ENCODE data around the gene COQ3.

DNA sequence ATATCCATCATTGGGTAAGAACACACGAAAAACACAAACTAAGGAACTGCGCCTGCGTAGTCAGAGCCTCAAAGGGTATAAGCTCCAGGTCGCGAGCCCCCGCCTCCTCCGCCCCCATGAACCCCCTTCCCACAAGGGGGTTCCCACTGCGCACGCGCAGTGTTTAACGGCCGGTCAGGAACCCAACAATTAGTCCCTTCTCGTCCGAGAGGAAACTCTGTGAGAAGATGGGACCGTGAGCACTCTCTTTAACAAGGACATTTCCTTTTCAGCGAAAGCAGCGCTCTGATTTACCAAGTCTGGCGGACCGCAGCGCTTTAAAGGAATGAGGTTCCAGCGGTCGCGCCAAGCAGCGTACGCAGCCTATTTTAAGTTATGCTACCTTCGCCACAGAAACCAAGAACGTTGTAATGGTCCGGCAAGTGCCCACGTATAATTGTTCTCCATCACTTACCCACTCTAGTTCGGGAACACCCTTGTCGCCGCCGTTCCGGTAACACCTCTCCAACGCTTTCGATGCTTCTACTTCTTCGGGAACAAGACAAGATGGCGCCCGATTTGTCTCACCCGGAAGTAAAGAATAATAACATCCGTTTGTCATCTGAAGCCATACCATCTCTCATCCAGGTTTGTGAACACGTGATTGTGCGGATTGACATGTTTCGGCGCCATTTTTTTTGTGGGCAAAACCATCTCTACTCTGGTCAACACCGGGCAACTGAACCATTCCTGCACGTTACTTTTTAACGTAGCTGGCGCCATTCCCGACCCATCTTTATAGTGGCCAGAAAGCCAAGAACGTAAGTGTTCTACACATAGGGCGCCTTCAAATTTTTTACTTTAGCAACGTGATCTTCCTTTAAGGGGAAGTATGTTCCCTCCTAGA lies 31.0 kb upstream of the COQ3 start, which contains the start of gene PNISR:
- TF ChIP-seq EP300 (IDR thresholded peaks at IDR 0.05): no peak
- TF ChIP-seq, protein P1, sequence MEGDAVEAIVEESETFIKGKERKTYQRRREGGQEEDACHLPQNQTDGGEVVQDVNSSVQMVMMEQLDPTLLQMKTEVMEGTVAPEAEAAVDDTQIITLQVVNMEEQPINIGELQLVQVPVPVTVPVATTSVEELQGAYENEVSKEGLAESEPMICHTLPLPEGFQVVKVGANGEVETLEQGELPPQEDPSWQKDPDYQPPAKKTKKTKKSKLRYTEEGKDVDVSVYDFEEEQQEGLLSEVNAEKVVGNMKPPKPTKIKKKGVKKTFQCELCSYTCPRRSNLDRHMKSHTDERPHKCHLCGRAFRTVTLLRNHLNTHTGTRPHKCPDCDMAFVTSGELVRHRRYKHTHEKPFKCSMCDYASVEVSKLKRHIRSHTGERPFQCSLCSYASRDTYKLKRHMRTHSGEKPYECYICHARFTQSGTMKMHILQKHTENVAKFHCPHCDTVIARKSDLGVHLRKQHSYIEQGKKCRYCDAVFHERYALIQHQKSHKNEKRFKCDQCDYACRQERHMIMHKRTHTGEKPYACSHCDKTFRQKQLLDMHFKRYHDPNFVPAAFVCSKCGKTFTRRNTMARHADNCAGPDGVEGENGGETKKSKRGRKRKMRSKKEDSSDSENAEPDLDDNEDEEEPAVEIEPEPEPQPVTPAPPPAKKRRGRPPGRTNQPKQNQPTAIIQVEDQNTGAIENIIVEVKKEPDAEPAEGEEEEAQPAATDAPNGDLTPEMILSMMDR (IDR thresholded peaks at IDR 0.05): no peak
